Stomach (tissue), 4 donors: Measurements from ENCODE around the gene CHST7.

ENCODE experiments used
- CTCF ChIP-seq, 7 experiments: fragments of 450-650 bp in 4 of 7; fragments of 200-600 bp in 3 of 7; sonication (generic) in 3 of 7; IDR thresholded peaks; one replicate each; pipeline ENCODE4 v1.5.1; 2016 to 2019; ENCODE audit warnings: antibody characterized with exemption in 7 of 7, control low read depth in 2 of 7, mild to moderate bottlenecking in 1 of 7
- POLR2A ChIP-seq, 4 donors: fragments of 450-650 bp; IDR thresholded peaks; one replicate each; pipeline ENCODE4 v1.6.1; 2016; ENCODE audit warnings: antibody characterized with exemption in 4 of 4, control low read depth in 2 of 4, mild to moderate bottlenecking in 1 of 4, moderate library complexity in 1 of 4

- TF ChIP-seq CTCF (IDR thresholded peaks at IDR 0.05) = no peak
- TF ChIP-seq POLR2A (IDR thresholded peaks at IDR 0.05) = no peak
Measured at GRCh38 chrX:46575586-46575985, 2.0 kb downstream of the CHST7 start.
